DND-41 (cell line): ENCODE data around the gene DRC3.

ENCODE experiments used
- ATAC-seq: fragments of 200-7000 bp; cut with Tn5 transposase; 3 replicates; pipeline ENCODE4 v1.9.1; 2021; ENCODE audit warnings: low read depth; ENCODE audit not compliant: insufficient read depth
- DNase-seq: peaks from one replicate; pipeline ENCODE4 v3.0.0-alpha.2; 2020
- H2AFZ ChIP-seq: 2 replicates; pipeline ENCODE4 v1.6.0; 2012; ENCODE audit warnings: low read depth, low read length
- H3K27ac ChIP-seq: 2 replicates; pipeline ENCODE4 v1.5.1; 2012; ENCODE audit warnings: low read length, inconsistent platforms
- H3K27me3 ChIP-seq: fragments of 200-600 bp; sonication (generic); 2 replicates; pipeline ENCODE4 v1.6.0; 2012; ENCODE audit warnings: low read length, mild to moderate bottlenecking, inconsistent platforms; ENCODE audit not compliant: insufficient read depth, poor library complexity
- H3K36me3 ChIP-seq: 2 replicates; pipeline ENCODE4 v1.5.1; 2012; ENCODE audit warnings: low read length, inconsistent platforms; ENCODE audit not compliant: insufficient read depth
- H3K4me1 ChIP-seq: 2 replicates; pipeline ENCODE4 v1.5.1; 2012; ENCODE audit warnings: mild to moderate bottlenecking, low read length; ENCODE audit not compliant: insufficient read depth
- H3K4me2 ChIP-seq: 2 replicates; pipeline ENCODE4 v1.6.0; 2012; ENCODE audit warnings: mild to moderate bottlenecking, moderate library complexity, low read length, inconsistent platforms; ENCODE audit not compliant: insufficient read depth
- H3K4me3 ChIP-seq, 2 experiments: fragments of 200-600 bp in 1 of 2; shearing (Covaris generic) in 1 of 2; 2 replicates each; pipeline ENCODE4 v1.5.1; 2012 to 2016; ENCODE audit warnings: inconsistent platforms in 2 of 2, low read length in 2 of 2, mild to moderate bottlenecking in 2 of 2, low read depth in 1 of 2, moderate library complexity in 1 of 2
- H3K79me2 ChIP-seq: 2 replicates; pipeline ENCODE4 v1.6.0; 2012; ENCODE audit warnings: low read length, inconsistent platforms; ENCODE audit not compliant: insufficient read depth
- H3K9ac ChIP-seq: 2 replicates; pipeline ENCODE4 v1.6.0; 2012; ENCODE audit warnings: low read depth, mild to moderate bottlenecking, inconsistent platforms, low read length, moderate library complexity
- H3K9me3 ChIP-seq: 2 replicates; pipeline ENCODE4 v1.5.1; 2012; ENCODE audit warnings: low read length, moderate library complexity, mild to moderate bottlenecking, inconsistent platforms; ENCODE audit not compliant: insufficient read depth, severe bottlenecking
- H4K20me1 ChIP-seq: 2 replicates; pipeline ENCODE4 v1.6.0; 2012; ENCODE audit warnings: low read length; ENCODE audit not compliant: insufficient read depth
- EZH2 ChIP-seq: IDR thresholded peaks from 3 replicates; pipeline ENCODE4 v1.6.1; 2012; ENCODE audit warnings: borderline replicate concordance, low read depth, mild to moderate bottlenecking, moderate library complexity, low read length, inconsistent platforms; ENCODE audit not compliant: severe bottlenecking
- TF ChIP-seq, protein P1 (sequence below): IDR thresholded peaks from 2 replicates; pipeline ENCODE4 v1.5.1; 2012; ENCODE audit warnings: borderline replicate concordance, low read length, moderate library complexity, mild to moderate bottlenecking; ENCODE audit not compliant: poor library complexity, severe bottlenecking; ENCODE audit errors: extremely low read depth

Gene DRC3

DNA sequence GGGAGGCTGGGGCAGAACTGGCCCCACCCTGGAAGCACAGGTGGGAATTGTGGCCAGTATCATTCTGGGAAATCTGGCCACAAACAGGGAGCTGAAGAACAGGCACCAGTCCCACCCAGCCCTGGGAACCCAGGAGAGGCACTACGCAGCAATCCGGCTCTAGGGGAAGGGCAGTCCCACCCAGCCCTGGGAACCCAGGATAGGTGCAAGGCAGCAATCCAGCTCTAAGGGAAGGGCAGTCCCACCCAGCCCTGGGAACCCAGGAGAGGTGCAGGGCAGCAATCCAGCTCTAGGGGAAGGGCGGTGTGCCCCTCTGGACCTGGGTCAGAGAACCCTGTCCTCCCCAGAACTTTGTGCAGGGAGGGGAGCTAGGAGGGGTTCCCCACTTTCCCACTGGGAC, 7.1 kb downstream of the DRC3 start:
- Histone ChIP-seq H4K20me1 (no peaks in the 10 kb centered on the region), H3K9ac (no peak overlapping the region), H2AFZ (no peak overlapping the region), H3K9me3 (no peaks in the 10 kb centered on the region), H3K79me2 (no peaks in the 10 kb centered on the region), H3K4me1 (no peaks in the 10 kb centered on the region), H3K4me3 (no peak overlapping the region), H3K4me2 (no peak overlapping the region), H3K36me3 (no peaks in the 10 kb centered on the region), H3K27me3 (no peaks in the 10 kb centered on the region), H3K27ac (no peak overlapping the region)
- DNase-seq, result no peak
- no peak for ATAC-seq
- TF ChIP-seq, protein P1, sequence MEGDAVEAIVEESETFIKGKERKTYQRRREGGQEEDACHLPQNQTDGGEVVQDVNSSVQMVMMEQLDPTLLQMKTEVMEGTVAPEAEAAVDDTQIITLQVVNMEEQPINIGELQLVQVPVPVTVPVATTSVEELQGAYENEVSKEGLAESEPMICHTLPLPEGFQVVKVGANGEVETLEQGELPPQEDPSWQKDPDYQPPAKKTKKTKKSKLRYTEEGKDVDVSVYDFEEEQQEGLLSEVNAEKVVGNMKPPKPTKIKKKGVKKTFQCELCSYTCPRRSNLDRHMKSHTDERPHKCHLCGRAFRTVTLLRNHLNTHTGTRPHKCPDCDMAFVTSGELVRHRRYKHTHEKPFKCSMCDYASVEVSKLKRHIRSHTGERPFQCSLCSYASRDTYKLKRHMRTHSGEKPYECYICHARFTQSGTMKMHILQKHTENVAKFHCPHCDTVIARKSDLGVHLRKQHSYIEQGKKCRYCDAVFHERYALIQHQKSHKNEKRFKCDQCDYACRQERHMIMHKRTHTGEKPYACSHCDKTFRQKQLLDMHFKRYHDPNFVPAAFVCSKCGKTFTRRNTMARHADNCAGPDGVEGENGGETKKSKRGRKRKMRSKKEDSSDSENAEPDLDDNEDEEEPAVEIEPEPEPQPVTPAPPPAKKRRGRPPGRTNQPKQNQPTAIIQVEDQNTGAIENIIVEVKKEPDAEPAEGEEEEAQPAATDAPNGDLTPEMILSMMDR, result no peak
- TF ChIP-seq EZH2, result no peak

DNA sequence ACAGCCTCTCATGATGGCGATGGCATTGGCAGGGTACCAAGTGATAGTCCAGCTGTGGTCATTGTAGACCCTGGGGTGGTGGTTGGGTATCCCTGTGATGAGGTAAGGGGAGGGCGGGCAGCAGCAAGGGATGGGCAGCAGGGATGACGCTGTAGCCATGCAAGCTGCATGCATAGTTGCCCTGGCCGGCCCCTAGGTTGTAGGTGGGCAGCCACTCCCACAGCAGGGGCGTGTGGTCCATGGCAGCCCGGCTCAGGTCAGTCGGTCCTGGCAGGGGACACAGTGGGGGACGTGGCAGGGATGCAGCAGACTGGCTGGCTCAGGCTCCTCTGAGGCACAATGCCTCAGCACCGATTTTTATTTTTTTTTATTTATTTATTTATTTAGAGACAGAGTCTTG, 8.7 kb downstream of the DRC3 start:
- H3K79me2 ChIP-seq, result no peaks in the 10 kb centered on the region
- no peak for ATAC-seq
- no peaks in the 10 kb centered on the region for H3K4me1 ChIP-seq
- no peak overlapping the region for H3K4me3 ChIP-seq
- TF ChIP-seq, protein P1, result no peak
- TF ChIP-seq EZH2, result no peak
- no peak overlapping the region for H3K4me2 ChIP-seq
- H3K9ac ChIP-seq, result no peak overlapping the region
- H4K20me1 ChIP-seq, result no peaks in the 10 kb centered on the region
- no peaks in the 10 kb centered on the region for H3K36me3 ChIP-seq
- no peak overlapping the region for H3K27ac ChIP-seq
- no peaks in the 10 kb centered on the region for H3K9me3 ChIP-seq
- no peak overlapping the region for H2AFZ ChIP-seq
- DNase-seq, result no peak
- no peaks in the 10 kb centered on the region for H3K27me3 ChIP-seq

DNA sequence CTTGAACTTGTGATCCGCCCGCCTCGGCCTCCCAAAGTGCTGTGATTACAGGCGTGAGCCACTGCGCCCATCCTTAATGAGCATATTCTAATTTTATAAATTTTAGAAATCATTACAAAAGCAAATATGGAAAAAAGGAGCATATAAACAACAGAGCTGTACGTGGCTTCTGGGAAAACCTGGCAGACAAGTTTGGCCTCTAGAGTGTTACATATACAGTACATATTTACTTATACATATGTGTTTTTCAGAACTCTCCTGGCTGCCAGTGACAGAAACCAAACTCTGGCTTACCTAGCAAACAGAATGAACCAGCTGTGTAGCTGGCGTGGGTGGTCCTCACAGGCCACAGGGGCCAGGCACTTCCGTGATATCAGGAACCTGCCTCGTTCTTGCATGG, 10.1 kb downstream of the DRC3 start:
- ATAC-seq (no peak), DNase-seq (no peak)
- H3K27ac ChIP-seq, result no peak overlapping the region
- H4K20me1 ChIP-seq, result no peaks in the 10 kb centered on the region
- H3K4me1 ChIP-seq, result no peaks in the 10 kb centered on the region
- H3K4me3 ChIP-seq, result no peak overlapping the region
- H3K79me2 ChIP-seq, result no peaks in the 10 kb centered on the region
- TF ChIP-seq, protein P1, result no peak
- no peak for TF ChIP-seq EZH2
- H3K27me3 ChIP-seq, result no peaks in the 10 kb centered on the region
- no peak overlapping the region for H2AFZ ChIP-seq
- no peaks in the 10 kb centered on the region for H3K9me3 ChIP-seq
- H3K9ac ChIP-seq, result no peak overlapping the region
- H3K36me3 ChIP-seq, result no peaks in the 10 kb centered on the region
- no peak overlapping the region for H3K4me2 ChIP-seq

GRCh38 chr17:17983376-17983775, 10.7 kb downstream of the DRC3 start:
- H2AFZ ChIP-seq, result no peak overlapping the region
- ATAC-seq (no peak), DNase-seq (no peak)
- no peak overlapping the region for H3K27ac ChIP-seq
- H3K9me3 ChIP-seq, result no peaks in the 10 kb centered on the region
- H3K4me2 ChIP-seq, result no peak overlapping the region
- H3K36me3 ChIP-seq, result no peaks in the 10 kb centered on the region
- H3K4me3 ChIP-seq, result no peak overlapping the region
- H3K79me2 ChIP-seq, result no peaks in the 10 kb centered on the region
- no peak for TF ChIP-seq EZH2
- TF ChIP-seq, protein P1, result no peak
- no peaks in the 10 kb centered on the region for H3K4me1 ChIP-seq
- H3K27me3 ChIP-seq, result no peaks in the 10 kb centered on the region
- no peak overlapping the region for H3K9ac ChIP-seq
- H4K20me1 ChIP-seq, result no peaks in the 10 kb centered on the region
